Myocyte (in vitro differentiated cells): ENCODE data around the gene WNK2. TPM values are rescaled to one million over a fixed set of nuclear protein-coding genes. Genes with fewer than 3 reads are reported as not detected.
"Not testable (repeated sequence)": the region's sequence is repeated elsewhere in the genome, so short reads cannot be mapped to it uniquely, and the experiment has no call there.

ENCODE experiments used
- DNase-seq: peaks from one replicate; pipeline ENCODE4 v3.0.0-alpha.2; 2012; ENCODE audit warnings: low read depth
- total RNA-seq: library from RNA; depleted of rRNA; stranded (reverse); fragments of >200 nt; gene quantifications from 2 replicates; pipeline ENCODE4 v1.2.3, GENCODE V29; 2014

WNK2 gene
- total RNA-seq, 1 donor from 2014 or later, result not detected

DNA sequence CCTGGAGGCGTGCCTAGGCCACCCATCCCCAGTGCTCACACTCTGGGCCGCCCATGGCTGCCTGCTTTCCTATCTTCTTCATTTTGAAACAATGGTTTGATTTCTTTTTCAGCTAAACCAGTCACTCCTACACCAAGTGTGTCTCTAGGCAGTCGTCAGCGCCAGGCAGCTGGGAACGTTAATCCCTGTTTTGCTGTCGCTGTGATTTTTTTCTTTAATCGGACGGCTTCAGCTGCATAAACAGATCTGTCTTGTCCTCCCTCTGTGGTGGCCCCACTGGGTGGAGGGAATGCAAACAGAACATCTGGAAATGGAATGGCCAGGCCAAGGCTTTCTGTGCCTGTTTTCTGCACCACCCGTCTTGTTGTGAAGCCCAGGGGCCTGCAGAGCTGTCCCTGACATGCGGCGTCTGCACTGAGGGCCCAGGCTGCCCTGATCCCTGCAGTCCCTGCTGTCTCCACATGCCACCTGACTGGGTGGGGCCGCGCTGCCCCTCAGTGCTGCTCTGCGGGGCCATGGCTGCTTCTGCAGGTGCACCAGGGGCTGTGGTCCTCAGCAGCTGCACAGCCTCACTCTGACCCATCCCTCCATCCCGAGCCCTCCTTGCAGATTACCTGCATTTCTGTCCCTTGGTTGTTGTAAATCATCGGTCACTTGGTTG, 51.5 kb downstream of the WNK2 start:
- no peak for DNase-seq

DNA sequence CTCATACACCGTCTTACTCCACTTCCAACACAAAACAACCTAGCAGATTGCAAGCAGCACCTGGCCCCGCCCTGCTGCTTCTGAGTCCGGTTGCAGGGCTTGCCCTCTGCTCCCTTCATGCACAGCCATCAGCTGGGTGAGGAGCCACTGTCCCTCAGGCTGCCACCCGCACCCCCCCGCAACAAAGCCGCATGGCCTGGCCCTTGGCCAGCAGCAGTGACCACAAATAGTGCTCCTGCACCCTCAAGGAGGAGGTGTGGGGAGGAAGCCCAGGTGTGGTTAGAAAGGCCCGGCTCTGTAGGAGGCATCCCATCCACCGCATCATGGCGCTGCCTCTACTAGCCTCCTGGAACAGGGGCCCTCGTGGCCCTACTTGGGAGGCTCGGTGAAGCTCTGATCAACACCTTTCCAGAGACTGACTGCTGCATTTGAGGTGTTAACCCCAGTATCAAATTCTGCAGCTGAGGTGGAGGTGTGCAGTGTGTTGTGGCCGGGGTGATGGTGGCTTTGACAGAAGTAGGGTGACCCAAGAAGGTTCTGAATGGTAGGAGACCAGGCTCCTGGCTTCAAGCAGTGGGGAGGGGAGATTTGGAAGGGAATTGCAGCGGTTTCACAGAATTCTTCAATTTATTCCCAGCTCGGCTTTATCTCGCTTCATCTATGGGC, 52.7 kb downstream of the WNK2 start:
- DNase-seq, result no peak

DNA sequence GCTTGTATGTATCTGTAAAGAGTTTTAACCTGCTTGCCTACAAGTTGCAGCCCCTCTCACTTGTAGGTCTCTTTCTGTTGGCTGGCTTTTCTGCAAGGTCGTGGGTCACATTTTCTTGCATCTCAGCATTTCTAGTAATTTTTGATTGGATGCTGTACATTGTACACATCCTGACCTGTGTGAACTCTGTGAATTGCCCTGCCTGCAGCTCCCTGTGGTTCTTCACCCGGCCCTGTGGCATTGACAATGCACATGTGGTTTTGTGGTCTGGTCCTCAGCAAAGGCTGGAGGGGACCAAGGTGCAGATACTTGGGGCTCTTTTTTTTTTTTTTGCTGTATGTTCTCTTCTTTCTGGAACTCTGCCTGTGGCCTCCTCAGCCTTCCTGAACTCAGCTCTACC, 53.6 kb downstream of the WNK2 start:
- no peak for DNase-seq

DNA sequence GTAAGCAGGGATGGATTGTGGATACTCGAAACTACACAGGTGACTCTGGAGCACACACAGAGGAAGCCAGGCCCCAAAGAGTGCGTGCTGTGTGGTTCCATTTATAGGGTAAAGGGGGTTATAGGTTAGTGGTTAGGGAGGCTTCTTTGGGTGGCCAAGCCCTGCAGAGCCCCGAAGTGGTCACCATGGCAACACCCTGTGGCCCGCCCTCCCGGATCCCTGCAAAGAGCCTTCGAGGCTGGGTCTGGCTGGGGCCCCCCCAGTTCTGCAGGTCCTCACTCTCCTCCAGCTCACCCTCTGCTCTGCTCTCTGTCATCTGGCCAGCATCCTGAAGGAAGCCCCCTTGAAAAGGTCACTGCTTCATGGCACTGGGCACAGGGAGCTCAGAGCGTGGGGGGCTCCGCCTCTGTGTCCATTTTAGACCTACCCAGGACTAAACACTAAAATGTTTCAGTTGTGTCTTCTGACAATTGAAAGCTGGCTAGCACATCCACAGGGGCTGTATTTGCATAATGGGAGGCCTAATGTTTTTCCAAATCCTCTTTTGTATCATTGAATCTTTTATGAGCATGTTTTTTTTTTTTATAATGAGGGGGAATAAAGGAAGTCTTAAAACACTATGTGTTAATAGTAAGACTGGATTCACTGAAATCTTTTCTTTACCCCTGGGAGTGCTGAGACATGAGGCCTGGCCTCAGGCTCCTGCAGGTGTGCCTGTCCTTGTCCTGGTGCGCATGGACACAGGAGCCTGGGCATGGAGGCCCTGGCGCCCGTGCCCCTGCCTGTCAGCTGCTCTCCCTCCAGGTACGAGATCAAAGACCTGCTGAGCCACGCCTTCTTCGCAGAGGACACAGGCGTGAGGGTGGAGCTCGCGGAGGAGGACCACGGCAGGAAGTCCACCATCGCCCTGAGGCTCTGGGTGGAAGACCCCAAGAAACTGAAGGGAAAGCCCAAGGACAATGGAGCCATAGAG, 55.3 kb downstream of the WNK2 start:
- DNase-seq, result no peak

DNA sequence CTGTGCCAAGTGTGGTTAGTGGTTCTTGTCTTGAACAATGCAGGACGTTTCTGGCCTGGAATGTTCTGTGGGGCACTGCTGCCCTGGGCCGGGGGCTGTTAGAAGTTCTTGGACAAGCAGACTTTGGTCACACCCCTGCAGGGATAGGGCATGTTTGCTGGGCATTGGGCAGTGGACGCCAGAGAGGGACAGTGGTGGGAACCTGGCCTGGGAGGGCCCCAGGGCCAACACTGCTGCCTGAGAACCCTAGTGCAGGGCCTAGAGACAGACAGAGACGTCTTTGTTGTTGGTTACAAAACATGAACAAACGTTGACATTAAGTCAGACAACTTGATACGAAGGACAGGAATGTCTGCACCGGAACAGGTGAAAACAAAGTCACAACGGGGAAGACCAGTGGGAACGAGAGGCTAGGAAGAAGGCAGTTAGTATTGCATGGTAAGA, 57.0 kb downstream of the WNK2 start:
- no peak for DNase-seq

DNA sequence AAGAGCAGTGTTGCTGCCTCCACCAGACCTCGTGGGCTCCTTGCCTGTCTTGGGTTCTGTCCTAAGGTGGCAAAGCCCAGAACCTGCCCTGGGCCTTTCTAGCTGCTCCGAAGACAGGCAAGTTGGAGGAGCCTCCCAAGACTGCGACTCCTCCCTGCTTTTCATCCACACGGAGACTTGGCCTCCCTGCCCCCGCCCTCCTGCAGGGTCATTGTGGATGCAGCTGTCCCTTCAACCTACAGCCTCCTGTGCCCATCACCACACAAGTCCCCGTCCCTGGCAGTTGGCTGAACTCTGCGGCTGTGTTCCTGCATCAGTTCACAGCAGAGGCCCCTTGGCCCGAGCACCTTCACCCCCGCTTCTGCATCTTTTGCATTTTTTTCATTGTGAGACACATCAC, 59.2 kb downstream of the WNK2 start:
- DNase-seq, result no peak

DNA sequence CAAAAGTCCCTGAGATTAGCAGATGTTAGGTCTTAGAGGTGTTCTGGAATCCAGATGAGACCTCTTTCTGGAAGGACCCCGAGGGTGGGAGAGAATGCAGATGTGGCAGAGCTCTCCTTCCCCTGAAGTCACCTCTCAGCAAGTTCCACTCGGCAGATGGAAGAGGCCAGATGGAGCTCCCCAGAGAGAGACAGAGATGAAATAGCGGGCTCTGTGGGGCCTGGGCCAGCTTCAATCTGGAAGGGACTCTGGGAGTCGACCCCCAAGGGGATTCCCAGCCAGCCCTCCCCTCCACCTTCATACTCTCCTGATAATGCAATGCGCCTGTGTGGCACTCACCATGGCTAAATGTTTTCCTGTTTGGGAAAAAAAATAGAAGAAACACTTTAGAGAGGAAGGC, 60.2 kb downstream of the WNK2 start:
- DNase-seq, result no peak

DNA sequence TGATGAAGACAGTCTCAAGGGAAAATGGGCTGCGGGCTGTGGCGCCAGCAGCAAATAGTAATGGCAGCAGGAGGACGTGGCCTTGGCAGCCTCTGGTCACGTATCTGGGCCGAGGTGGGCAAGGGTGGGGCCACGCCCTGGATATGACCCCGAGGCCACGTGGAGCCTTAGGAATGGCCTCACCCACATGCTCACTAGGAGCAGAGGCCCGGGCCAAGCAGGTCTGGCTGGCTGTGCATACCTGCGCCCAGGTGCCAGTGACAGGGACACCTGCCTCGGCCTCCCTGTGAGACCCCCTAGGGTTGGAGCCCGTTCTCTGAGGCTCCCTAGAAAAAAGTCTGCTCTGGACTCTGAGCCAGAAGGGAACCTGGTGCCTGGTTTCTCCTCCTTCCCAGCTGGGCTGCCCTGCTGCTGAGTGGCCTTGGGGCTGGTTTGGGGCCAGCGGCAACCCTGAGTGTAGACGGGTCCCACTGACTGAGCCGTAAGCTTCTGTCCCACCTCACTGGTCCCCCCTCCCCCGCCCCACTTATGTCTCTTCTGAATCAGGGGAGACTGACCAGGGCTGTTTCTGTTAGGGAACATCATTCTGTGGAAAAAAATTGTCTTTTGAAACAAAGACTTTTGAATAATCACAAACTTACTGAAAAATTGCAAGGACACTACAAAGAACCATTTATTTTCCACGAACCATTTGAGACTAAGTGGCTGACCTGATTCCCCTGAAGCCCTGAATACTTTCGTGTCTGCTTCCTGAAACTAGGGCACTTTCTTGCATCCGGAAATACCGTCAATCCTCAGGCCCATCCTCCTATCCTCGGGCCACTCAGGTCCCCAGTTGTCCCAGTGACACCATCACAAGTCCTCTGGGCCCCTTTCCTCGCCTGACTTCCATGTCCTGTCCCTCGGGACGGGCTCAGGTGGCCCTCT, 60.8 kb downstream of the WNK2 start:
- DNase-seq, result no peak

DNA sequence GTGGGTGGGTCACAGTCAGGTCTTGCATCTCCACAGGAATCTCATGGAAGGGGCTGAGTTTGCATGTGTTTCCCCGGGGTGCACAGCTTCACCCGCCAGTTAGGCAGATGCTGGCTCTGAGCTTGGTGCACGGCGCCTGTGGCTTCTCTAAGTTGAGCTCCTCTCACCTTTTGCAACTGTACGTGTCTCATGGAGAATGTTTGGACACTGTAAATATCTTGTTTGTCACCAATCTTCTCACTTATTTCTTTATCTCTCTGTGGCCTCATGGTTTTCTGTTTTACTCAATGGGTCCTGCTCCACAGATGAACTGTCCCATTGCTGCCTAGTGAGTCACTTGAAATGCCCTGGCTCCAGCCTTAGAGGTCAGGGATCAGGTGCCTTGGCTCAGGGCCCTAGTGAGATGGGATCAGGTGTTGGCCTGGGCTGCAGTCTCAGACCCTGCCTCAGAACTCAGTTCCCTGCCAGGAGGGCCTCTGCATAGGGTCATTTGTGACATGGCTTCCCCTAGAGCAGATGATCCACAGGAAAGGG, 61.6 kb downstream of the WNK2 start:
- DNase-seq, result no peak

DNA sequence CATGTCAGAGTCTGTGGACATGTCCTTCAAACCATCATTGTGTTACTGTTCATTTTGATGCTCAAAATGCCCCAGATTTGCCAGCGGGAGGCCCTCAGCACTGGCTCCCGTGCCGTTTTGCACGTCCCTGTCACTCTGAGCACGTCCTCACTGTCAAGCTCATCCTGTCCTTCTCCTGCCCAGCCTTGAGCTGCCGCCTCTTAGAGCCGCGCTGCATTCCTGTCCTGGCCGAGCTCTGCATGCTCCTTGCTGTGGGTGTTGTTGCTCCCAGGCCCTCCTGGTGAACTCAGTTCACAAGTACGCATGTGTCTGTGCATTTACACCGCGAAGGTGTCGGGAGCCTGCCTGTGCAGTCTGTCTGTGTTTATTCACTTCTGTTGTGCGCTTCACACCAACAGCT, 62.2 kb downstream of the WNK2 start:
- DNase-seq, result no peak

DNA sequence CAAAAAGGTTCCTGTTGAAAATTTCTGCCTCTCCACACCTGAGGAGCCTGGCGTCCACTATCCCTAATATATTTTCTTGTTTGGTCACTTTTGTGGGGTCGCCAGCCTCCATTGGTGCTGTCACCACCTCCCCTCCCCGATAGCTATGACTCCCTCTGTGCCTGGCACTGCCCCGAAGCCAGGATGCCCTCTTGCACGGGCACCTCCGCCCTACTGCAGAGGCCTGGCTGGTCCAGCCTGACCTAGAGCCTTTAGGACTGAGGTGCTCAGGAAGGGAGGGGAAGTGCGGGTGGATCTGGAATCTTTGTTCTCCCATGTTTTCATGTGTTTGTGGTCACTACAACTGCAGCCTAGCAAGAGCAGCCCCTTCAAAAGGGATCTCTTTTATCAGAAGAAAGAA, 62.6 kb downstream of the WNK2 start:
- DNase-seq, result no peak

DNA sequence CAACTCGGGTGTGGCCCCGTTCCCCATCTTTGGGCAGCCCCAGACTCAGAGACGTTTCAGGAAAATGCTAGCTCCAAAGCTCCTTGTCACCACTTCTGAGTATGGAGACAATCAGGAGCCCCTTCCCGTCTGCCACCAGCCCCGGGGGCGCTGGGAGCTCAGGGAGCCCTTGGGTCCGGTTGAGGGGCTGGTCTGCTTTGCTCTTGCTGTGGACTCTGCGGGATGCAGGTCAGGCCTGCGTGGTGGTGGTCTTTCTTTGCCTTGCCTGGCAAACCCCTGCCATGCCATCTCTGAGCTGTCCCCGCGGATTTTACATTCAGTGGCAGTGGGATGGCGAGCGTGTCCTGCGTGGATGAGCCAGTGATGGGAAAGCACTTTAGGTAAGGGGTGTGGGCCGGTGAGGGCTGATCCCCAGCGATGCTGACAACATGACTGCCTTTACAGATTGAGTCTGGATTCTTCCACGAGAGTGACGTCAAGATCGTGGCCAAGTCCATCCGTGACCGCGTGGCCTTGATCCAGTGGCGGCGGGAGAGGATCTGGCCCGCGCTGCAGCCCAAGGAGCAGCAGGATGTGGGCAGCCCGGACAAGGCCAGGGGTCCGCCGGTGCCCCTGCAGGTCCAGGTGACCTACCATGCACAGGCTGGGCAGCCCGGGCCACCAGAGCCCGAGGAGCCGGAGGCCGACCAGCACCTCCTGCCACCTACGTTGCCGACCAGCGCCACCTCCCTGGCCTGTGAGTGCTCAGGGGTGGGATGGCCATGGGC, 63.3 kb downstream of the WNK2 start:
- DNase-seq, result no peak

DNA sequence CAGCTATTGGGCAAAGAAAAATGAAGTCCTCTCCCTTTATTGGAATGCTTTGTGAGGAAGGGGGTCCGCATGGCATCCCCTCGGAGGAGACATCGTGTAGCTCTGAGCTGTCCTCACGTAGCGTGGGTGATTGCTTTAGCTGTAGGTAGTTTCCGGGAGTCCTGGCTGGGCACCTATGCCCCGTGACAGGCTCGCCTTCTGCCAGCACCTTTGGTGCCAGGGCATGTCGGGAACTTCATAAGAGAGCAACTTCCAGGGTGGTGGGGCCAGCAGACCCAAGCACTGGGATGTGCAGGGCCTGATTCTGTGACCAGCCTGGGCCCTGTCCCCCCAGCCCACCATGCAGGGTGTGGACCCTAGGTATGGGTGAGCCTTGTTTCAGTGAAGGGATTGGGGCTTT, 64.0 kb downstream of the WNK2 start:
- DNase-seq, result no peak

DNA sequence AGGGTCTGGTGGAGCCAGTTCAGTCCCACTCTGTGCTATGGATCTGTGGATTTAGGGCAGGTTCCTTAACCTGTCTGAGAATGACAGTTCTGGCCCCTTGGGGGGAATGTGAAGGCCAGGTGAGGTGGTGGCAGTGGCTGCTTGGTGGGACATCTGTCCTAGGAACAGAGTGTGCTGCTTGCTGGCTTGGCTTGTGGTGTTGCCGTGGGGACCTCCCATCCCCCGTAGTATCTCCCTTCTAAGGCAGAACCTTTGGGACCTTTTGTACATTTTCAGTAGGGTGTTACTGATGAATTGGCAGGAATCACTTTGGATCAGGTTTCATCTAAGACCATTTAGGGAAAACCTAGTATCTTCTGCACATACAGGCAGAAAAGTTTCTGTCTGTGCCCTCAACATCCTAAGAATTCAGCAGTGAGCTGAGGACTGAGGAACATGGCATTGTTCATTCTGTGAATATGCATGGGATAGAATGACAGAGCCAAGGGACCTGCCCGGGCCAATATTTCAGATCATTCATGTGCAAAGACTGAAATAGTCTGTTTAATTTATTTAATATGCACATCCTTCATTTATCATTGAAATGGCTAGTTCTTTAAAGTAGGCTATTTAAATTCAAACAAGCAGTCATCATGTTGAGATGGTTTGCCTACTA, 64.6 kb downstream of the WNK2 start:
- DNase-seq, result no peak

DNA sequence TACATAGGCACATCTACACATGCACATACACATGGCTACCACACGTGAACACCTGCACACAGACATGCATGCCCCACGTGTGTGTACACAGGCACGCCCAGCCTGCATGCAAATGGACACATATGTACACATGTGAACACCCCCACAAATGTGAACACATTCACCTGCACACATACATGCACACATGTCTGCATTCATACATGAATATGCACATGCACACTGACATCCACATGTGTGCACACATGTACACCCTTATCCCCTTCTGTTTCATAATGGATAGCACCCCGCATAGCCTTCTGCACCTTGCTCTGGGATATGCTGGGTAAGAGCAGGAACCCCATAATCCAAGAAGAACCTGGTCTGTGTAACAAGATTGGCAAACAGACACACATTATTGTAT, 66.2 kb downstream of the WNK2 start:
- DNase-seq, result no peak

DNA sequence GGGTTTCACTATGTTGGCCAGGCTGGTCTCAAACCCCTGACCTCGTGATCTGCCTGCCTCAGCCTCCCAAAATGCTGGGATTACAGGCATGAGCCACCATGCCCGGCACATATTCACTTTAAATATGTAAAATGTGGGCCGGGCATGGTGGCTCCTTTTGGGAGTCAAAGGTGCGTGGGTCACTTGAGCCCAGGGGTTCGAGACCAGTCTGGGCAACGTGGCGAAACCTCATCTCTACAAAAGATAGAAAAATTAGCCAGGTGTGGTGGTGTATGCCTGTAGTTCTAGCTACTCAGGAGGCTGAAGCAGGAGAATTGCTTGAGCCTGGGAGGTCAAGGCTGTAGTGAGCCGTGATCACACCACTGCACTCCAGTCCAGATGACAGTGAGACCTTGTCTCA, 67.4 kb downstream of the WNK2 start:
- DNase-seq, result not testable (repeated sequence)

DNA sequence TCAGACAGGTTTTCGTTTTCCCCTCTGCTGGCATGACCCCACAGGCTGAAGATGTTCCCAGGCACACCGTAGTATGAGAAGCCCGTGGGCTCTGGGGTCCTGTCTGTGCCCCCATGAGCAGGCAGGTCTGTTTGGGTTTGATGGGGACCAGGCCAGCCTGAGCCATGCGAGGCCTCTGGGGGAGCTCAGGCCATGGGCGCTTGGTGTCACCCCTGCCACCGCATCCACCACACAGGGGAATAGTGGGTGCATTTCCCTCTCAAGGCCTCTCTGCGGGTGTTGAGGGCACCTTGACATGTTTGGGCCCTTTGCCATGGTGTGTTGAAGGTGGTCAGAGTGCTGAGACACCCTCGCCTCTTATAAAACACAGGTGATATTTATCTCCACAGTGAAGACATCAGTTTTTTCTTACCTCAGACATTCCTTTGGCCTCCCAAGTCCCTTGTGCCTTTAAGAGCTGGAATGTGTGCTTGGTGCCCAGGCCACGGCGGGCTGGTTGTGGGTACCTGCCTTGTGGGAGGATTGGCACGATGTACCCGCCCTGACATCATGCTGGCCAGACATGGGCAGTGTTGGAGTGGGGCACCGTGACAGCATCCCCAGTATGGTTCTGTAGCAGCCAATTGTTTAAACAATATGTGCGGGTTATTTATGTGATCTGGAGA, 68.3 kb downstream of the WNK2 start:
- no peak for DNase-seq

DNA sequence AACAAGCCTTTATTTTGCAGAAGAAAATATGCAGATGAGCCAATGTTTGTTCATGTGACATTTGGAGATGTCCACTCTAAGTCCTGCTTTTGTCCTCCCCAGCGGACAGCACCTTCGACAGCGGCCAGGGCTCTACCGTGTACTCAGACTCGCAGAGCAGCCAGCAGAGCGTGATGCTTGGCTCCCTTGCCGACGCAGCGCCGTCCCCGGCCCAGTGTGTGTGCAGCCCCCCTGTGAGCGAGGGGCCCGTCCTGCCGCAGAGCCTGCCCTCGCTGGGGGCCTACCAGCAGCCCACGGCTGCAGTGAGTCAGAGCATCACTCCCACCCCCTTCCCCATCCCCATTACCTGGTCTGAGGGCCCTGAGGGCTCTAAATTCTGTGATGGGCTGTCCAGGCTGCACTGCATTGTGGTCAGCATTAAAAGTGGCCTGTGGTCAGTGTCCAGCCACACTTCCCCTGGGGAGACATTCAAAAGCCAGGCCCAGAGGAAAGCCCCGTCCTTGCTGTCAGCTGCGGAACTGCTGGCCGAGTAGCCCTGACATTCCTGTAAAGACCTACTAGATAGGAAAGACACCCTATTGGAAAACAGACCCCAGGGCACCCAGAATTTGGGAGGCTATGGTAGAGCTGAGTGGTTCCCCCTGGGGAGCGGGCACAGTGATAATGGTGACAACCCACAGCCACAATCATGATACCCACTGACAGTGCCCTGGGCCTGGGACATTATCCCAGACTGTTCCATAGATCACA, 69.0 kb downstream of the WNK2 start:
- DNase-seq, result peak; percentile 48
